ENCODE measurements around the gene MYRIP.
"Not testable (repeated sequence)": the region's sequence is repeated elsewhere in the genome, so short reads cannot be mapped to it uniquely, and the experiment has no call there.

Gene MYRIP

GRCh38 chr3:40120067-40120692, 310.8 kb downstream of the MYRIP start:
- Histone ChIP-seq H3K4me3 (ENCODE audit: low read length) (no peak overlapping the region), H3K27ac (ENCODE audit: low read length) (no peak overlapping the region), H3K9me3 (ENCODE audit: insufficient read depth, low read depth, low read length) (no peaks in the 10 kb centered on the region), H3K4me1 (ENCODE audit: insufficient read depth, low read length) (no peaks in the 10 kb centered on the region), H3K9ac (ENCODE audit: low read depth, low read length) (no peak overlapping the region), H3K36me3 (ENCODE audit: insufficient read depth, low read depth, low read length) (no peaks in the 10 kb centered on the region), H3K27me3 (ENCODE audit: insufficient read depth, low read length) (no peaks in the 10 kb centered on the region)

DNA sequence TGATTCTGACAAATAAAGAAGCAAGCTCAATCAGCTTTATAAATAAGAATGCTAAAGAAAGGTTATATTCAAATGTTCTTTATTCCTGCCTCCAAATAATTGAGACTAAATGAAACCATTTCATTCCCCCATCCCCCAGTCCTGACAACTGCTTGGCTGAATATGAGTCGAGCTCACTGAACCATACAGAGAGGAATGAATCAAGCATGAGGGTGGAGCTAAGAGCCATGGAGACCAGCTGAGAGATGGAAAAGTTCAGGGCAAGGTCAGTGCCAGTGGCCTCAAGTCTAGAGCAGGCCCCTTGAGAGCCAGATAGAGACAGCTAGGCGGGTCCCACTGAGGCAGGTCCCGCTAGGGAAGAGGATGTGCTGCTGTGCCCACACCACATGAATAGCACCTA, 311.4 kb downstream of the MYRIP start:
- H3K9ac ChIP-seq (ENCODE audit: low read depth, low read length), result no peak overlapping the region
- H3K36me3 ChIP-seq (ENCODE audit: insufficient read depth, low read depth, low read length), result no peaks in the 10 kb centered on the region
- no peaks in the 10 kb centered on the region for H3K9me3 ChIP-seq (ENCODE audit: insufficient read depth, low read depth, low read length)
- no peaks in the 10 kb centered on the region for H3K4me1 ChIP-seq (ENCODE audit: insufficient read depth, low read length)
- H3K27ac ChIP-seq (ENCODE audit: low read length), result no peak overlapping the region
- no peaks in the 10 kb centered on the region for H3K27me3 ChIP-seq (ENCODE audit: insufficient read depth, low read length)
- H3K4me3 ChIP-seq (ENCODE audit: low read length), result no peak overlapping the region

GRCh38 chr3:40124918-40125317, 315.5 kb downstream of the MYRIP start:
- Histone ChIP-seq H3K27ac (ENCODE audit: low read length) (no peak overlapping the region), H3K27me3 (ENCODE audit: insufficient read depth, low read length) (no peaks in the 10 kb centered on the region), H3K4me3 (ENCODE audit: low read length) (no peak overlapping the region), H3K9me3 (ENCODE audit: insufficient read depth, low read depth, low read length) (no peaks in the 10 kb centered on the region), H3K9ac (ENCODE audit: low read depth, low read length) (no peak overlapping the region), H3K36me3 (ENCODE audit: insufficient read depth, low read depth, low read length) (no peaks in the 10 kb centered on the region), H3K4me1 (ENCODE audit: insufficient read depth, low read length) (no peaks in the 10 kb centered on the region)

GRCh38 chr3:40128166-40128565, 318.8 kb downstream of the MYRIP start:
- Histone ChIP-seq H3K4me1 (ENCODE audit: insufficient read depth, low read length) (no peaks in the 10 kb centered on the region), H3K36me3 (ENCODE audit: insufficient read depth, low read depth, low read length) (no peaks in the 10 kb centered on the region), H3K9me3 (ENCODE audit: insufficient read depth, low read depth, low read length) (peaks cover 8% of the 10 kb centered on the region; the same call in 1 of the 2 replicates), H3K9ac (ENCODE audit: low read depth, low read length) (no peak overlapping the region), H3K27ac (ENCODE audit: low read length) (no peak overlapping the region), H3K4me3 (ENCODE audit: low read length) (no peak overlapping the region), H3K27me3 (ENCODE audit: insufficient read depth, low read length) (no peaks in the 10 kb centered on the region)

DNA sequence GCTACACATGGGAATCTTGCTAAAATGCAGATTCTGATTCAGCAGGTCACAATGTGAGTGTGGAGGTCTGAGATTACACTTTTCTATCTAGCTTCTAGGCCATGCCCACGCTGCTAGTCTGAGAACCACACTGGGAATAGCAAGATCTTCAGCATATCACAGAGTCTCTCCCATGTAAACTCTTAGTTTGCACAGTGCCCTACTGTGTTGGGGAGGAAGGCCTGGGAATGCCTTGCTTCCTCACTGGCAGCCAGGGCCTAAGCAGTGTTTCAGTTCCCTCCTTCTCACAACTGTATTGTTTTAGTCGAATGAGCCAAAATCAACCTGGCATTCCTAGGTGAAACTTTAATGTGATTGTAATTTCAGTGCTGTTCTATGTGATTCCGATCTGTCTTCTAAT, 320.1 kb downstream of the MYRIP start:
- H3K9me3 ChIP-seq (ENCODE audit: insufficient read depth, low read depth, low read length), result peaks cover 20% of the 10 kb centered on the region; the same call in 1 of the 2 replicates
- no peak overlapping the region for H3K9ac ChIP-seq (ENCODE audit: low read depth, low read length)
- H3K4me1 ChIP-seq (ENCODE audit: insufficient read depth, low read length), result no peaks in the 10 kb centered on the region
- no peaks in the 10 kb centered on the region for H3K27me3 ChIP-seq (ENCODE audit: insufficient read depth, low read length)
- H3K4me3 ChIP-seq (ENCODE audit: low read length), result no peak overlapping the region
- H3K27ac ChIP-seq (ENCODE audit: low read length), result no peak overlapping the region
- no peaks in the 10 kb centered on the region for H3K36me3 ChIP-seq (ENCODE audit: insufficient read depth, low read depth, low read length)

DNA sequence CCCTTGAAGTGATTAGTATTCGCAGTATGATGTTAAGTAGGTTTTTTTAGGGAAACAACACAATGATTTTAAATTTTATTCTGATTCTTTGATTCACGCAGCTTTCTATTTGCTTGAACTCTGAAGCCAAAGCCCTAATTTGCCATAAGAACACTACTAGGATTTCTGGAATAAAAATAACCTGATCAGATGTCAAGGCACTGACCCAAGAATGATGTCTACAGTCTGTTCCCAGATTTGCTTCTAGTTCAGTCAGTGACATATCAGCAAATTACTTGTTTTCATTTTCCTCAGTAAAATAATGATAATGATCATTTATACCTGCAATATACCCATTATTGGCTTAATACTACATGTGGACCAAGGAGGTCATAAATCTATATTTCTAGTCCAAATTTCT, 320.6 kb downstream of the MYRIP start:
- peaks cover 20% of the 10 kb centered on the region; the same call in 1 of the 2 replicates for H3K9me3 ChIP-seq (ENCODE audit: insufficient read depth, low read depth, low read length)
- H3K4me3 ChIP-seq (ENCODE audit: low read length), result no peak overlapping the region
- no peaks in the 10 kb centered on the region for H3K4me1 ChIP-seq (ENCODE audit: insufficient read depth, low read length)
- no peak overlapping the region for H3K27ac ChIP-seq (ENCODE audit: low read length)
- H3K36me3 ChIP-seq (ENCODE audit: insufficient read depth, low read depth, low read length), result no peaks in the 10 kb centered on the region
- no peaks in the 10 kb centered on the region for H3K27me3 ChIP-seq (ENCODE audit: insufficient read depth, low read length)
- H3K9ac ChIP-seq (ENCODE audit: low read depth, low read length), result no peak overlapping the region

- Histone ChIP-seq H3K36me3 (ENCODE audit: insufficient read depth, low read depth, low read length) (no peaks in the 10 kb centered on the region), H3K27me3 (ENCODE audit: insufficient read depth, low read length) (no peaks in the 10 kb centered on the region), H3K27ac (ENCODE audit: low read length) (no peak overlapping the region), H3K4me1 (ENCODE audit: insufficient read depth, low read length) (no peaks in the 10 kb centered on the region), H3K9me3 (ENCODE audit: insufficient read depth, low read depth, low read length) (peaks cover 20% of the 10 kb centered on the region; the same call in 1 of the 2 replicates), H3K9ac (ENCODE audit: low read depth, low read length) (no peak overlapping the region), H3K4me3 (ENCODE audit: low read length) (no peak overlapping the region)
Observed at GRCh38 chr3:40130721-40131120, 321.3 kb downstream of the MYRIP start.

DNA sequence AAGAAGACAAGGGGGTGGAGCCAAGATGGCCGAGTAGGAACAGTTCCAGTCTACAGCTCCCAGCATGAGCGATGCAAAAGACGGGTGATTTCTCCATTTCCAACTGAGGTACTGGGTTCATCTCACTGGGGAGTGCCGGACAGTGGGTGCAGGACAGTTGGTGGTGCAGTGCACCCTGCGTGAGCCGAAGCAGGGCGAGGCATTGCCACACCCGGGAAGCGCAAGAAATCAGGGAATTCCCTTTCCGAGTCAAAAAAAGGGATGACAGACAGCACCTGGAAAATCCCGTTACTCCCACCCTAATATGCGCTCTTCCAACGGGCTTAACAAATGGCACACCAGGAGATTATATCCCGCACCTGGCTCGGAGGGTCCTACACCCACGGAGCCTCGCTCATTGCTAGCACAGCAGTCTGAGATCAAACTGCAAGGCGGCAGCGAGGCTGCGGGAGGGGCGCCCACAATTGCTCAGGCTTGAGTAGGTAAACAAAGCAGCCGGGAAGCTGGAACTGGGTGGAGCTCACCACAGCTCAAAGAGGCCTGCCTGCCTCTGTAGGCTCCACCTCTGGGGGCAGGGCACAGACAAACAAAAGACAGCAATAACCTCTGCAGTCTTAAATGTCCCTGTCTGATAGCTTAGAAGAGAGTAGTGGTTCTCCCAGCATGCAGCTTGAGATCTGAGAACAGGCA, 324.6 kb downstream of the MYRIP start:
- not testable (repeated sequence) for H3K4me1 ChIP-seq (ENCODE audit: insufficient read depth, low read length); H3K27me3 ChIP-seq (ENCODE audit: insufficient read depth, low read length); H3K27ac ChIP-seq (ENCODE audit: low read length); H3K9ac ChIP-seq (ENCODE audit: low read depth, low read length); H3K36me3 ChIP-seq (ENCODE audit: insufficient read depth, low read depth, low read length); H3K4me3 ChIP-seq (ENCODE audit: low read length)
- peaks cover 20% of the 10 kb centered on the region; the same call in 1 of the 2 replicates for H3K9me3 ChIP-seq (ENCODE audit: insufficient read depth, low read depth, low read length)

GRCh38 chr3:40137591-40138295, 328.3 kb downstream of the MYRIP start:
- H3K9me3 ChIP-seq (ENCODE audit: insufficient read depth, low read depth, low read length), result peaks cover 16% of the 10 kb centered on the region; the same call in 1 of the 2 replicates
- no peaks in the 10 kb centered on the region for H3K36me3 ChIP-seq (ENCODE audit: insufficient read depth, low read depth, low read length)
- no peaks in the 10 kb centered on the region for H3K27me3 ChIP-seq (ENCODE audit: insufficient read depth, low read length)
- H3K4me3 ChIP-seq (ENCODE audit: low read length), result no peak overlapping the region
- no peak overlapping the region for H3K27ac ChIP-seq (ENCODE audit: low read length)
- no peak overlapping the region for H3K9ac ChIP-seq (ENCODE audit: low read depth, low read length)
- no peaks in the 10 kb centered on the region for H3K4me1 ChIP-seq (ENCODE audit: insufficient read depth, low read length)

GRCh38 chr3:40143283-40144090, 334.1 kb downstream of the MYRIP start:
- H3K9ac ChIP-seq (ENCODE audit: low read depth, low read length), result no peak overlapping the region
- H3K27me3 ChIP-seq (ENCODE audit: insufficient read depth, low read length), result no peaks in the 10 kb centered on the region
- H3K4me1 ChIP-seq (ENCODE audit: insufficient read depth, low read length), result no peaks in the 10 kb centered on the region
- H3K27ac ChIP-seq (ENCODE audit: low read length), result no peak overlapping the region
- no peaks in the 10 kb centered on the region; the same call in 1 of the 2 replicates for H3K9me3 ChIP-seq (ENCODE audit: insufficient read depth, low read depth, low read length)
- no peak overlapping the region for H3K4me3 ChIP-seq (ENCODE audit: low read length)
- no peaks in the 10 kb centered on the region for H3K36me3 ChIP-seq (ENCODE audit: insufficient read depth, low read depth, low read length)

- Histone ChIP-seq H3K9me3 (ENCODE audit: insufficient read depth, low read depth, low read length) (no peaks in the 10 kb centered on the region), H3K4me1 (ENCODE audit: insufficient read depth, low read length) (no peaks in the 10 kb centered on the region), H3K27ac (ENCODE audit: low read length) (no peak overlapping the region), H3K27me3 (ENCODE audit: insufficient read depth, low read length) (no peaks in the 10 kb centered on the region), H3K4me3 (ENCODE audit: low read length) (no peak overlapping the region), H3K9ac (ENCODE audit: low read depth, low read length) (no peak overlapping the region), H3K36me3 (ENCODE audit: insufficient read depth, low read depth, low read length) (no peaks in the 10 kb centered on the region)
Observed at GRCh38 chr3:40148827-40149226, 339.4 kb downstream of the MYRIP start.

Data from iPS-20b (cell line).